ENCODE results near the gene ESPN. TPM values are rescaled to one million over a fixed set of nuclear protein-coding genes. Genes with fewer than 3 reads are reported as not detected.

Gene ESPN
- total and polyA plus RNA-seq, 2 of the 8 experiments (the other 6 are each of a cell fraction or from before 2014, with no cell fraction given), result 5.2 to 16.3 TPM

DNA sequence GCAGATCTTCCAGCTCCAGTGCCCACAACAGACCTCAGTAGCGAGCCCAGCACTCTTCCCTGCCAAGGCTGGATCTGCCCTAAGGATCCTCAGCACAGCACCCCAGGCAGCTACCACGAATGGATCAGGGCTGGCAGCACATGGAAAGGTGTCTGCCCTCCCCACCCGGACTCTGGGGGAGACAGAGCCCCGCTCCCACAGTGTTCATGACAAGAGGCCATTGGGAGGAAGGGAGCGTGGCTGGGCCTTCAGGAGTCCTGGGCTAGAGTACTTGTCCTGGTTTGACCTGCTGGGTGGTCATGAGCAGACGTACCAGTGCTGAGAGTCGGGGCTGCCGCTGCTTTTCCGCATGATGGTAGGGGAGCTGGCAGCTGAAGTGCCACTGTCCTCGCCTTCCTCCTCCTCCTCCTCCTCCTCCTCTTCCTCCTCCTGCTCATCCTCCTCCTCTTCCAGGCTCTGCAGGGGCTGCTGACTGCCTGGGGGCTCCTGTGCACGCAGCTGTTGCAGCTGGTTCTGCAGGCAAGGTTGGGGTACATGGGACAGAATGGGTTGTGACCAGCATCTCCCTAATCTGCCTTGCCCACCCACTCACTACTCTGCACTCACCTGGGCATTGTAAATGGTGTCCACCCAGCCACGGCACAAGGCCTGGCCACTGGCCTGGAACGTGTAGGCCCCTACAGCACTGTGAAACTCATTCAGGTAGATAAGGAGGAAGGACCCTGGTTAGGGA lies 44.3 kb downstream of the ESPN start:
- Histone ChIP-seq H3K9me3 (ENCODE audit: insufficient read depth in 2 of 2, low read depth in 1 of 2, low read length in 1 of 2) (no peaks in the 10 kb centered on the region), H2AK5ac (ENCODE audit: low read depth, low read length) (no peak overlapping the region), H2BK15ac (ENCODE audit: low read length) (no peak overlapping the region), H3K4me2 (ENCODE audit: insufficient read depth in 1 of 2, low read depth in 2 of 2, low read length in 2 of 2) (no peak overlapping the region), H3K4me1 (replicated peaks in 1 of 4; ENCODE audit: control insufficient read depth in 3 of 4, insufficient read depth in 4 of 4, low read length in 3 of 4) (peaks cover 0 to 15% (median 10%) of the 10 kb centered on the region in 4 experiments; a peak in 6 of 7 replicates), H4K5ac (ENCODE audit: insufficient read length, low read depth, low read length) (no peak overlapping the region), H3K79me2 (ENCODE audit: control insufficient read depth in 1 of 2, insufficient read depth in 2 of 2, low read length in 2 of 2) (no peaks in the 10 kb centered on the region), H3K4me3 (ENCODE audit: extremely low read depth in 1 of 4, insufficient read depth in 2 of 4, low read depth in 3 of 4, low read length in 4 of 4) (no peak overlapping the region), H3K27ac (ENCODE audit: low read depth, low read length) (no peak overlapping the region), H3K27me3 (replicated peaks in 1 of 4; ENCODE audit: control insufficient read depth in 3 of 4, extremely low read depth in 1 of 4, insufficient read depth in 3 of 4, low read length in 3 of 4) (peaks cover 0 to 7% (median 3%) of the 10 kb centered on the region in 4 experiments; a peak in 2 of 7 replicates), H4K20me1 (replicated peaks in 1 of 2; ENCODE audit: control insufficient read depth in 1 of 2, insufficient read depth in 2 of 2, low read length in 2 of 2) (peaks cover 5 to 12% of the 10 kb centered on the region in 2 experiments), H3K36me3 (ENCODE audit: control insufficient read depth in 2 of 4, insufficient read depth in 4 of 4, low read length in 3 of 4) (peaks cover 5 to 24% (median 11%) of the 10 kb centered on the region in 4 experiments; a peak in 5 of 8 replicates), H3K14ac (ENCODE audit: insufficient read length) (no peak overlapping the region), H2BK12ac (ENCODE audit: low read depth, low read length) (no peak overlapping the region), H2BK120ac (replicated peaks; ENCODE audit: low read depth, low read length) (no peak overlapping the region), H3K23ac (ENCODE audit: insufficient read length) (no peak overlapping the region), H3K4ac (replicated peaks; ENCODE audit: insufficient read length, low read depth, low read length) (no peak overlapping the region), H2BK20ac (ENCODE audit: low read length) (no peak overlapping the region), H3K79me1 (ENCODE audit: low read depth, low read length) (no peaks in the 10 kb centered on the region), H4K8ac (ENCODE audit: extremely low read depth, insufficient read depth, low read length) (no peak overlapping the region), H4K91ac (replicated peaks; ENCODE audit: insufficient read length, low read length) (no peak overlapping the region), H3K23me2 (ENCODE audit: low read depth, low read length) (no peaks in the 10 kb centered on the region; the same call in 1 of the 2 replicates), H2AFZ (ENCODE audit: low read length) (no peak overlapping the region), H3K18ac (ENCODE audit: extremely low read depth, low read length) (no peak overlapping the region), H3K56ac (replicated peaks; ENCODE audit: insufficient read length, low read depth, low read length) (no peak overlapping the region), H3K9ac (replicated peaks in 1 of 4; ENCODE audit: extremely low read depth in 1 of 4, low read depth in 3 of 4, low read length in 3 of 4) (no peak overlapping the region), H2BK5ac (ENCODE audit: low read depth, low read length) (peak overlapping the region; percentile 24; the same call in 1 of the 2 replicates)
- no peak for FAIRE-seq
- no peak for DNase-seq (ENCODE audit: low read depth in 1 of 2, low spot score in 2 of 2)
- POLR2A ChIA-PET (ENCODE audit: partially characterized antibody), result interaction anchor here (0.5 to 13.7 kb wide), 3 partner anchors 18 to 309 kb away, joined by 3 to 123 read pairs (median 3); no protein-coding TSS in a partner anchor
- 90% methylated on average over 11 of the region's 13 CpGs; no CpG with 5 or more reads in 1 of the 2 experiments for WGBS, 2 experiments (ENCODE audit: extremely low coverage in 1 of 2, insufficient coverage in 1 of 2, insufficient read length in 1 of 2, insufficient replicate concordance in 2 of 2, low coverage in 1 of 2, low lambda C conversion rate in 2 of 2, missing lambda C conversion rate in 1 of 2)
- CTCF ChIA-PET (ENCODE audit: partially characterized antibody), result interaction anchor here (1.0 to 6.1 kb wide), 11 partner anchors 8 to 45 kb away, joined by 3 to 37 read pairs (median 13); no protein-coding TSS in a partner anchor
- TF ChIP-seq SP1 (IDR thresholded peaks at IDR 0.05; ENCODE audit: low read depth, low read length), result no peak

All from H1 (cell line).